Adipocyte (in vitro differentiated cells): Measurements from ENCODE around the gene SPATS2.

Experiments used
- DNase-seq: peaks from one replicate; pipeline ENCODE4 v3.0.0-alpha.2; 2015; ENCODE audit warnings: low read depth
- H3K27me3 ChIP-seq: replicated peaks from 2 replicates; pipeline ENCODE4 v1.7.0; 2013; ENCODE audit warnings: mild to moderate bottlenecking, low read length, moderate library complexity; ENCODE audit not compliant: control insufficient read depth, insufficient read depth
- H3K36me3 ChIP-seq: 2 replicates; pipeline ENCODE4 v1.7.0; 2013; ENCODE audit warnings: low read length, mild to moderate bottlenecking, moderate library complexity; ENCODE audit not compliant: control insufficient read depth, insufficient read depth, severe bottlenecking
- H3K4me1 ChIP-seq: 2 replicates; pipeline ENCODE4 v1.7.0; 2013; ENCODE audit warnings: mild to moderate bottlenecking, low read length, moderate library complexity; ENCODE audit not compliant: control insufficient read depth, insufficient read depth
- H3K4me3 ChIP-seq: 2 replicates; pipeline ENCODE4 v1.7.0; 2013; ENCODE audit warnings: mild to moderate bottlenecking, low read length, moderate library complexity
- H3K9ac ChIP-seq: 2 replicates; pipeline ENCODE4 v1.7.0; 2013; ENCODE audit warnings: mild to moderate bottlenecking, low read length, moderate library complexity
- H3K9me3 ChIP-seq: 2 replicates; pipeline ENCODE4 v1.7.0; 2013; ENCODE audit warnings: mild to moderate bottlenecking, low read length, moderate library complexity; ENCODE audit not compliant: control insufficient read depth

The SPATS2 gene

GRCh38 chr12:49388682-49389386 is 21.6 kb downstream of the SPATS2 start:
- H3K9ac ChIP-seq: no peak overlapping the region
- H3K4me1 ChIP-seq: no peaks in the 10 kb centered on the region
- H3K36me3 ChIP-seq: no peaks in the 10 kb centered on the region
- no peaks in the 10 kb centered on the region for H3K9me3 ChIP-seq
- no peak overlapping the region for H3K4me3 ChIP-seq
- H3K27me3 ChIP-seq: no peaks in the 10 kb centered on the region
- no peak for DNase-seq

- H3K27me3 ChIP-seq: no peaks in the 10 kb centered on the region
- DNase-seq: no peak
- no peaks in the 10 kb centered on the region for H3K4me1 ChIP-seq
- no peak overlapping the region for H3K9ac ChIP-seq
- H3K36me3 ChIP-seq: no peaks in the 10 kb centered on the region
- H3K4me3 ChIP-seq: no peak overlapping the region
- H3K9me3 ChIP-seq: no peaks in the 10 kb centered on the region
Observed at GRCh38 chr12:49389387-49389703, 22.1 kb downstream of the SPATS2 start.

- Histone ChIP-seq H3K4me3 (no peak overlapping the region), H3K9ac (no peak overlapping the region), H3K4me1 (no peaks in the 10 kb centered on the region), H3K9me3 (no peaks in the 10 kb centered on the region), H3K36me3 (no peaks in the 10 kb centered on the region), H3K27me3 (no peaks in the 10 kb centered on the region)
- DNase-seq: no peak
Observed at GRCh38 chr12:49397000-49397399, 29.7 kb downstream of the SPATS2 start.

GRCh38 chr12:49400304-49400703 is 33.0 kb downstream of the SPATS2 start:
- H3K27me3 ChIP-seq: no peaks in the 10 kb centered on the region
- H3K36me3 ChIP-seq: no peaks in the 10 kb centered on the region
- no peak overlapping the region for H3K9ac ChIP-seq
- no peak overlapping the region for H3K4me3 ChIP-seq
- no peaks in the 10 kb centered on the region for H3K9me3 ChIP-seq
- DNase-seq: no peak
- no peaks in the 10 kb centered on the region for H3K4me1 ChIP-seq

- no peak for DNase-seq
- Histone ChIP-seq H3K36me3 (no peaks in the 10 kb centered on the region), H3K9ac (no peak overlapping the region), H3K4me3 (no peak overlapping the region), H3K27me3 (no peaks in the 10 kb centered on the region), H3K4me1 (no peaks in the 10 kb centered on the region), H3K9me3 (no peaks in the 10 kb centered on the region)
Observed at GRCh38 chr12:49403971-49404450, 36.7 kb downstream of the SPATS2 start.

- Histone ChIP-seq H3K27me3 (no peaks in the 10 kb centered on the region), H3K4me1 (no peaks in the 10 kb centered on the region), H3K9me3 (no peaks in the 10 kb centered on the region), H3K36me3 (no peaks in the 10 kb centered on the region), H3K9ac (no peak overlapping the region), H3K4me3 (no peak overlapping the region)
- peak; percentile 17 for DNase-seq
Observed at GRCh38 chr12:49404956-49405355, 37.7 kb downstream of the SPATS2 start.

- no peaks in the 10 kb centered on the region for H3K36me3 ChIP-seq
- no peaks in the 10 kb centered on the region for H3K9me3 ChIP-seq
- DNase-seq: no peak
- H3K4me3 ChIP-seq: no peak overlapping the region
- no peaks in the 10 kb centered on the region for H3K27me3 ChIP-seq
- H3K9ac ChIP-seq: no peak overlapping the region
- H3K4me1 ChIP-seq: peaks cover 15% of the 10 kb centered on the region
Observed at GRCh38 chr12:49410818-49411217, 43.6 kb downstream of the SPATS2 start.

GRCh38 chr12:49413010-49413409 is 45.7 kb downstream of the SPATS2 start:
- no peaks in the 10 kb centered on the region for H3K9me3 ChIP-seq
- H3K4me3 ChIP-seq: no peak overlapping the region
- H3K9ac ChIP-seq: no peak overlapping the region
- DNase-seq: no peak
- peaks cover 15% of the 10 kb centered on the region for H3K4me1 ChIP-seq
- no peaks in the 10 kb centered on the region for H3K27me3 ChIP-seq
- H3K36me3 ChIP-seq: no peaks in the 10 kb centered on the region

GRCh38 chr12:49413796-49414195 is 46.5 kb downstream of the SPATS2 start:
- H3K4me3 ChIP-seq: no peak overlapping the region
- no peaks in the 10 kb centered on the region for H3K36me3 ChIP-seq
- peaks cover 15% of the 10 kb centered on the region for H3K4me1 ChIP-seq
- H3K27me3 ChIP-seq: no peaks in the 10 kb centered on the region
- H3K9me3 ChIP-seq: no peaks in the 10 kb centered on the region
- H3K9ac ChIP-seq: no peak overlapping the region
- peak; percentile 71 for DNase-seq

- no peak overlapping the region for H3K9ac ChIP-seq
- peaks cover 21% of the 10 kb centered on the region for H3K4me1 ChIP-seq
- no peak overlapping the region for H3K4me3 ChIP-seq
- no peaks in the 10 kb centered on the region for H3K36me3 ChIP-seq
- H3K9me3 ChIP-seq: no peaks in the 10 kb centered on the region
- DNase-seq: no peak
- no peaks in the 10 kb centered on the region for H3K27me3 ChIP-seq
Observed at GRCh38 chr12:49414364-49414763, 47.1 kb downstream of the SPATS2 start.

GRCh38 chr12:49415521-49415970 is 48.3 kb downstream of the SPATS2 start:
- Histone ChIP-seq H3K9me3 (no peaks in the 10 kb centered on the region), H3K36me3 (no peaks in the 10 kb centered on the region), H3K4me1 (peaks cover 22% of the 10 kb centered on the region), H3K9ac (no peak overlapping the region), H3K27me3 (no peaks in the 10 kb centered on the region), H3K4me3 (no peak overlapping the region)
- no peak for DNase-seq

GRCh38 chr12:49416892-49417291 is 49.6 kb downstream of the SPATS2 start:
- H3K36me3 ChIP-seq: no peaks in the 10 kb centered on the region
- DNase-seq: no peak
- no peaks in the 10 kb centered on the region for H3K27me3 ChIP-seq
- no peak overlapping the region for H3K9ac ChIP-seq
- no peak overlapping the region for H3K4me3 ChIP-seq
- peaks cover 22% of the 10 kb centered on the region for H3K4me1 ChIP-seq
- no peaks in the 10 kb centered on the region for H3K9me3 ChIP-seq
